Measurements from ENCODE around the gene PADI4. TPM values are rescaled to one million over a fixed set of nuclear protein-coding genes. Genes with fewer than 3 reads are reported as not detected.
"Not testable (repeated sequence)": the region's sequence is repeated elsewhere in the genome, so short reads cannot be mapped to it uniquely, and the experiment has no call there.

The PADI4 gene
- total and polyA plus RNA-seq, 7 donors: 0.44 to 0.60 TPM; not detected in 5

GRCh38 chr1:17342014-17342441 lies 34.0 kb downstream of the PADI4 start:
- Histone ChIP-seq H3K27ac (no peak overlapping the region), H3K9me3 (peaks cover 0 to 2% (median 0%) of the 10 kb centered on the region in 4 donors), H3K4me3 (no peak overlapping the region), H3K27me3 (peaks cover 0 to 6% (median 3%) of the 10 kb centered on the region in 3 donors), H3K4me1 (no peaks in the 10 kb centered on the region), H3K36me3 (no peaks in the 10 kb centered on the region)
- TF ChIP-seq POLR2A (IDR thresholded peaks at IDR 0.05) (no peak), POLR2AphosphoS5 (IDR thresholded peaks at IDR 0.05) (no peak), EP300 (IDR thresholded peaks at IDR 0.05) (no peak)
- TF ChIP-seq, protein P1, sequence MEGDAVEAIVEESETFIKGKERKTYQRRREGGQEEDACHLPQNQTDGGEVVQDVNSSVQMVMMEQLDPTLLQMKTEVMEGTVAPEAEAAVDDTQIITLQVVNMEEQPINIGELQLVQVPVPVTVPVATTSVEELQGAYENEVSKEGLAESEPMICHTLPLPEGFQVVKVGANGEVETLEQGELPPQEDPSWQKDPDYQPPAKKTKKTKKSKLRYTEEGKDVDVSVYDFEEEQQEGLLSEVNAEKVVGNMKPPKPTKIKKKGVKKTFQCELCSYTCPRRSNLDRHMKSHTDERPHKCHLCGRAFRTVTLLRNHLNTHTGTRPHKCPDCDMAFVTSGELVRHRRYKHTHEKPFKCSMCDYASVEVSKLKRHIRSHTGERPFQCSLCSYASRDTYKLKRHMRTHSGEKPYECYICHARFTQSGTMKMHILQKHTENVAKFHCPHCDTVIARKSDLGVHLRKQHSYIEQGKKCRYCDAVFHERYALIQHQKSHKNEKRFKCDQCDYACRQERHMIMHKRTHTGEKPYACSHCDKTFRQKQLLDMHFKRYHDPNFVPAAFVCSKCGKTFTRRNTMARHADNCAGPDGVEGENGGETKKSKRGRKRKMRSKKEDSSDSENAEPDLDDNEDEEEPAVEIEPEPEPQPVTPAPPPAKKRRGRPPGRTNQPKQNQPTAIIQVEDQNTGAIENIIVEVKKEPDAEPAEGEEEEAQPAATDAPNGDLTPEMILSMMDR (IDR thresholded peaks at IDR 0.05): no peak
- intact Hi-C loops (cut with DNase I): no loop called here
- peak; percentile 39 for DNase-seq
- 70 to 82% methylated on average over 17 of the region's 17 CpGs for WGBS, 2 donors

DNA sequence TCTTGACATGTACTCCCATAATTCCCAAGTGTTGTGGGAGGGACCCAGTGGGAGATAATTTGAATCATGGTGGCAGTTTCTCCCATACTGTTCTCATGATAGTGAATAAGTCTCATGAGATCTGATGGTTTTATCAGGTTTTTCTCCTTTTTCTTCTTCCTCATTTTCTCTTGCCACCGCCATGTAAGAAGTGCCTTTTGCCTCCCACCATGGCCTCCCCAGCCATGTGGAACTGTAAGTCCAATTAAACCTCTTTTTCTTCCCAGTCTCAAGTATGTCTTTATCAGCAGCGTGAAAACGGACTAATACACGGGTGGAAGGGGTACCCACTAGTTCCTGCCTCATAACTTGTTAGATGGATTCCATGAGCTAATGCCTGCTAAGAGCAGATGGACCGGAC lies 37.5 kb downstream of the PADI4 start:
- WGBS, 2 donors: 95 to 96% methylated on average over 5 of the region's 5 CpGs
- intact Hi-C loops (cut with DNase I): not testable (repeated sequence)

DNA sequence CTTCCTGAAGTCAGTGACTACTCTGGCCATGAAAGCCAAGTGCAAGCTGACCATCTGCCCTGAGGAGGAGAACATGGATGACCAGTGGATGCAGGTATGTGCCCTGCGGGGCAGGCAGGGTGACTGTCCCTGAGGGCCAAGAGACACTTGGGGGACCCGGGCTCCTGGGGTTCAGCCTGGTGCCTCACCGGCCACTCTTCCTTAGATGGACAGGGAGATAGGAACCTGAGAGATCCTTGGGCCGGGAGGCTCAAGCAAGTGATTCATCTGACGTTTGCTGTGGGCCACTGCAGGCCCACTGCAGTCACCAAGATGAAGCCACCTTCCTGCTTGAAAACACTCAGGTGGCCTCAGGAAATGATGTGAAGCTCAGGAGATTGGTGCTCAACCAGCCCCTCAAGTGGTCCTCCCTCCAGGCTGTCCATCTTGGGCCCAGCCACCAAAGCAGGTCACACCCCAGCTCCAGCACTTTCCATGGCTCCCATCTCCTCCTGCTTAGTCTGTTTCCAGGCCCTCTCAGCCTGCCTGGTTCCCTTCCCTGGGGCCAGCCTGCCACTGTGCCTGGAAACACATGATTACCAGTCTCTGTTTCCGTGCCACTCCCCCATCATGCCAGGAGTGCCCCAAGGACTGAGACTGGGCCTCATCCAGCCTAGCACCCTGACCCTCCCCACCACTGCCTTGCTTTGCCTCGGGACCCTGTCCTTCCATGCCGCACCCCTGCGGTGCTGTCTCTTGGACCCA lies 38.2 kb downstream of the PADI4 start:
- no peak overlapping the region for H3K27ac ChIP-seq
- no peak for TF ChIP-seq POLR2AphosphoS5 (IDR thresholded peaks at IDR 0.05)
- TF ChIP-seq, protein P1 (IDR thresholded peaks at IDR 0.05): no peak
- TF ChIP-seq POLR2A (IDR thresholded peaks at IDR 0.05): no peak
- no peak for TF ChIP-seq EP300 (IDR thresholded peaks at IDR 0.05)
- H3K4me1 ChIP-seq: no peaks in the 10 kb centered on the region
- H3K9me3 ChIP-seq: peaks cover 0 to 2% (median 0%) of the 10 kb centered on the region in 4 donors
- peak; percentile 54 for DNase-seq
- no peaks in the 10 kb centered on the region for H3K36me3 ChIP-seq
- H3K27me3 ChIP-seq: peaks cover 0 to 20% (median 3%) of the 10 kb centered on the region in 3 donors
- H3K4me3 ChIP-seq: no peak overlapping the region
- intact Hi-C loops (cut with DNase I): no loop called here
- WGBS, 2 donors: 85 to 88% methylated on average over 9 of the region's 9 CpGs

More for the DNA sequence above, 37.5 kb downstream of the PADI4 start:
- not testable (repeated sequence) for H3K4me3 ChIP-seq, H3K36me3 ChIP-seq, H3K9me3 ChIP-seq, H3K4me1 ChIP-seq, H3K27ac ChIP-seq
- H3K27me3 ChIP-seq: peaks cover 0 to 20% (median 3%) of the 10 kb centered on the region in 3 donors
- peak; percentile 33 for DNase-seq

- Histone ChIP-seq H3K4me1 (no peaks in the 10 kb centered on the region), H3K27ac (no peak overlapping the region), H3K4me3 (no peak overlapping the region), H3K27me3 (peaks cover 0 to 20% (median 0%) of the 10 kb centered on the region in 3 donors), H3K9me3 (peaks cover 0 to 2% (median 0%) of the 10 kb centered on the region in 4 donors), H3K36me3 (no peaks in the 10 kb centered on the region)
- WGBS, 2 donors: 48 to 73% methylated on average over 19 of the region's 19 CpGs
- TF ChIP-seq POLR2AphosphoS5 (IDR thresholded peaks at IDR 0.05) (no peak), EP300 (IDR thresholded peaks at IDR 0.05) (no peak), POLR2A (IDR thresholded peaks at IDR 0.05) (no peak)
- TF ChIP-seq, protein P1 (IDR thresholded peaks at IDR 0.05): no peak
- DNase-seq: peak; percentile 29
- intact Hi-C loops (cut with DNase I): no loop called here
Observed at GRCh38 chr1:17347769-17348592, 40.0 kb downstream of the PADI4 start.
